ENCODE results near the gene TAF13.

The TAF13 gene

GRCh38 chr1:109079240-109079622 is 3.4 kb upstream of the TAF13 start:
- Histone ChIP-seq H3F3A (ENCODE audit: insufficient read depth, low read length) (no peaks in the 10 kb centered on the region), H3K4me2 (ENCODE audit: low read length) (no peak overlapping the region), H3K79me2 (ENCODE audit: insufficient read depth, low read length) (peaks cover 10% of the 10 kb centered on the region), H2AFZ (ENCODE audit: low read length) (no peak overlapping the region), H3K27ac (ENCODE audit: low read depth, low read length, poor library complexity, severe bottlenecking) (no peak overlapping the region), H3K9ac (ENCODE audit: low read length) (no peak overlapping the region), H4K20me1 (ENCODE audit: insufficient read depth, low read length) (no peaks in the 10 kb centered on the region), H3K27me3 (ENCODE audit: insufficient read depth, low read length) (no peaks in the 10 kb centered on the region), H3K9me3 (ENCODE audit: low read length) (no peaks in the 10 kb centered on the region), H3K36me3 (ENCODE audit: insufficient read depth, low read length) (no peaks in the 10 kb centered on the region), H3K4me1 (ENCODE audit: insufficient read depth, low read length, severe bottlenecking) (peaks cover 16% of the 10 kb centered on the region), H3K9me2 (ENCODE audit: low read depth, low read length) (no peaks in the 10 kb centered on the region), H3K4me3 (ENCODE audit: low read depth, low read length, poor library complexity, severe bottlenecking) (no peak overlapping the region)
- no peak for TF ChIP-seq CTCF (IDR thresholded peaks at IDR 0.05; ENCODE audit: low read length)
- no peak for TF ChIP-seq EZH2 (IDR thresholded peaks at IDR 0.05; ENCODE audit: borderline replicate concordance, low read length)

GRCh38 chr1:109078317-109078716 is 2.5 kb upstream of the TAF13 start:
- TF ChIP-seq CTCF (IDR thresholded peaks at IDR 0.05; ENCODE audit: low read length) (no peak), EZH2 (IDR thresholded peaks at IDR 0.05; ENCODE audit: borderline replicate concordance, low read length) (no peak)

GRCh38 chr1:109069294-109069693 is 6.5 kb downstream of the TAF13 start:
- H3K4me1 ChIP-seq (ENCODE audit: insufficient read depth, low read length, severe bottlenecking) = no peaks in the 10 kb centered on the region
- H3K79me2 ChIP-seq (ENCODE audit: insufficient read depth, low read length) = no peaks in the 10 kb centered on the region
- no peak overlapping the region for H2AFZ ChIP-seq (ENCODE audit: low read length)
- H3K9me3 ChIP-seq (ENCODE audit: low read length) = no peaks in the 10 kb centered on the region
- no peaks in the 10 kb centered on the region for H3K27me3 ChIP-seq (ENCODE audit: insufficient read depth, low read length)
- H3K9ac ChIP-seq (ENCODE audit: low read length) = no peak overlapping the region
- H3K4me2 ChIP-seq (ENCODE audit: low read length) = no peak overlapping the region
- no peaks in the 10 kb centered on the region for H3F3A ChIP-seq (ENCODE audit: insufficient read depth, low read length)
- H3K9me2 ChIP-seq (ENCODE audit: low read depth, low read length) = no peaks in the 10 kb centered on the region
- no peak overlapping the region for H3K27ac ChIP-seq (ENCODE audit: low read depth, low read length, poor library complexity, severe bottlenecking)
- H3K36me3 ChIP-seq (ENCODE audit: insufficient read depth, low read length) = peaks cover 32% of the 10 kb centered on the region
- TF ChIP-seq EZH2 (IDR thresholded peaks at IDR 0.05; ENCODE audit: borderline replicate concordance, low read length) (no peak), CTCF (IDR thresholded peaks at IDR 0.05; ENCODE audit: low read length) (no peak)
- no peak overlapping the region for H3K4me3 ChIP-seq (ENCODE audit: low read depth, low read length, poor library complexity, severe bottlenecking)
- no peaks in the 10 kb centered on the region for H4K20me1 ChIP-seq (ENCODE audit: insufficient read depth, low read length)

More at GRCh38 chr1:109078317-109078716, 2.5 kb upstream of the TAF13 start:
- H3K27ac ChIP-seq (ENCODE audit: low read depth, low read length, poor library complexity, severe bottlenecking) = no peak overlapping the region
- no peaks in the 10 kb centered on the region for H3F3A ChIP-seq (ENCODE audit: insufficient read depth, low read length)
- H2AFZ ChIP-seq (ENCODE audit: low read length) = no peak overlapping the region
- H3K4me2 ChIP-seq (ENCODE audit: low read length) = no peak overlapping the region
- no peak overlapping the region for H3K9ac ChIP-seq (ENCODE audit: low read length)
- no peaks in the 10 kb centered on the region for H3K27me3 ChIP-seq (ENCODE audit: insufficient read depth, low read length)
- H3K9me3 ChIP-seq (ENCODE audit: low read length) = no peaks in the 10 kb centered on the region
- H4K20me1 ChIP-seq (ENCODE audit: insufficient read depth, low read length) = no peaks in the 10 kb centered on the region
- no peaks in the 10 kb centered on the region for H3K36me3 ChIP-seq (ENCODE audit: insufficient read depth, low read length)
- no peak overlapping the region for H3K4me3 ChIP-seq (ENCODE audit: low read depth, low read length, poor library complexity, severe bottlenecking)
- no peaks in the 10 kb centered on the region for H3K9me2 ChIP-seq (ENCODE audit: low read depth, low read length)
- H3K4me1 ChIP-seq (ENCODE audit: insufficient read depth, low read length, severe bottlenecking) = peaks cover 16% of the 10 kb centered on the region
- H3K79me2 ChIP-seq (ENCODE audit: insufficient read depth, low read length) = peaks cover 10% of the 10 kb centered on the region

All from OCI-LY1 (cell line).